Activated B cell treated with CpG ODN at 0.5 μM for 24 hours (primary cell): ENCODE measurements around the gene AUTS2. TPM values are rescaled to one million over a fixed set of nuclear protein-coding genes. Genes with fewer than 3 reads are reported as not detected.

Experiments
- ATAC-seq: fragments of 200-7000 bp; cut with Tn5 transposase; one replicate; pipeline ENCODE4 v1.10.0; 2021; ENCODE audit warnings: low read depth, mild to moderate bottlenecking, moderate library complexity
- CTCF ChIA-PET: fragments of 350-600 bp; sonication (Branson Sonifier 250); formaldehyde crosslinking; loops from one replicate; lab custom pipeline; 2021; ENCODE audit warnings: antibody characterized with exemption; lab: Charles Lee
- POLR2A ChIA-PET: fragments of 350-600 bp; sonication (Branson Sonifier 250); formaldehyde crosslinking; loops from one replicate; lab custom pipeline; 2021; ENCODE audit warnings: antibody characterized with exemption; lab: Charles Lee
- DNase-seq: peaks from one replicate; pipeline ENCODE4 v3.0.0; 2022
- H3K27ac Mint-ChIP-seq: one replicate; pipeline ENCODE4 v1.8.0; 2020; ENCODE audit warnings: mixed read lengths
- H3K27me3 Mint-ChIP-seq: one replicate; pipeline ENCODE4 v1.8.0; 2021; ENCODE audit warnings: mixed read lengths
- H3K36me3 Mint-ChIP-seq: one replicate; pipeline ENCODE4 v1.8.0; 2021; ENCODE audit warnings: low read depth, mixed read lengths
- H3K4me1 Mint-ChIP-seq: one replicate; pipeline ENCODE4 v1.8.0; 2021; ENCODE audit warnings: mixed read lengths
- H3K4me3 Mint-ChIP-seq: one replicate; pipeline ENCODE4 v1.8.0; 2020; ENCODE audit warnings: mild to moderate bottlenecking, mixed read lengths
- H3K9me3 Mint-ChIP-seq: one replicate; pipeline ENCODE4 v1.8.0; 2020; ENCODE audit warnings: mixed read lengths
- CTCF ChIP-seq: fragments of 200-600 bp; IDR thresholded peaks from one replicate; pipeline ENCODE4 v1.8.0; 2022; ENCODE audit warnings: antibody characterized with exemption, mild to moderate bottlenecking
- intact Hi-C: fragments of 100-400 bp; cut with micrococcal nuclease; formaldehyde crosslinking; loops from one replicate; pipeline ENCODE4 v1.15.1; 2024
- total RNA-seq: library from RNA; stranded (reverse); gene quantifications from 2 replicates; pipeline ENCODE4 v1.2.3, GENCODE V29; 2022

The AUTS2 gene
- total RNA-seq, 1 donor from 2014 or later = 15.9 TPM

- no peaks in the 10 kb centered on the region for H3K36me3 Mint-ChIP-seq
- H3K9me3 Mint-ChIP-seq = no peaks in the 10 kb centered on the region
- intact Hi-C loops = no loop called here
- peaks cover 8% of the 10 kb centered on the region for H3K4me1 Mint-ChIP-seq
- no peak for TF ChIP-seq CTCF
- ATAC-seq (no peak), DNase-seq (no peak)
- CTCF ChIA-PET = no interaction called here
- POLR2A ChIA-PET = no interaction called here
- no peaks in the 10 kb centered on the region for H3K27me3 Mint-ChIP-seq
- H3K4me3 Mint-ChIP-seq = no peak overlapping the region
- H3K27ac Mint-ChIP-seq = no peak overlapping the region
These were observed 865.2 kb downstream of the AUTS2 start for GRCh38 chr7:70463352-70463938.

GRCh38 chr7:70466725-70467364 lies 868.6 kb downstream of the AUTS2 start:
- Mint-ChIP-seq H3K9me3 (no peaks in the 10 kb centered on the region), H3K36me3 (no peaks in the 10 kb centered on the region), H3K4me1 (no peaks in the 10 kb centered on the region), H3K27me3 (no peaks in the 10 kb centered on the region), H3K27ac (no peak overlapping the region), H3K4me3 (no peak overlapping the region)
- intact Hi-C loops = no loop called here
- no peak for TF ChIP-seq CTCF
- POLR2A ChIA-PET = no interaction called here
- ATAC-seq (no peak), DNase-seq (no peak)
- CTCF ChIA-PET = no interaction called here

GRCh38 chr7:70470746-70471145 lies 872.5 kb downstream of the AUTS2 start:
- Mint-ChIP-seq H3K9me3 (no peaks in the 10 kb centered on the region), H3K27me3 (no peaks in the 10 kb centered on the region), H3K4me1 (no peaks in the 10 kb centered on the region), H3K27ac (no peak overlapping the region), H3K36me3 (no peaks in the 10 kb centered on the region), H3K4me3 (no peak overlapping the region)
- no peak for TF ChIP-seq CTCF
- intact Hi-C loops = no loop called here
- ATAC-seq (no peak), DNase-seq (no peak)
- ChIA-PET POLR2A (no interaction called here), CTCF (no interaction called here)

GRCh38 chr7:70472601-70473237 lies 874.4 kb downstream of the AUTS2 start:
- no peak overlapping the region for H3K4me3 Mint-ChIP-seq
- H3K27ac Mint-ChIP-seq = no peak overlapping the region
- no peaks in the 10 kb centered on the region for H3K9me3 Mint-ChIP-seq
- no peak for TF ChIP-seq CTCF
- no peaks in the 10 kb centered on the region for H3K27me3 Mint-ChIP-seq
- no peak for DNase-seq
- POLR2A ChIA-PET = no interaction called here
- CTCF ChIA-PET = no interaction called here
- ATAC-seq = no peak
- H3K4me1 Mint-ChIP-seq = no peaks in the 10 kb centered on the region
- H3K36me3 Mint-ChIP-seq = no peaks in the 10 kb centered on the region
- intact Hi-C loops = no loop called here

- Mint-ChIP-seq H3K27ac (no peak overlapping the region), H3K4me1 (no peaks in the 10 kb centered on the region), H3K9me3 (no peaks in the 10 kb centered on the region), H3K27me3 (no peaks in the 10 kb centered on the region), H3K4me3 (no peak overlapping the region), H3K36me3 (no peaks in the 10 kb centered on the region)
- intact Hi-C loops = no loop called here
- no peak for DNase-seq
- ChIA-PET CTCF (no interaction called here), POLR2A (no interaction called here)
- ATAC-seq = no peak
- no peak for TF ChIP-seq CTCF
These were observed 876.5 kb downstream of the AUTS2 start for GRCh38 chr7:70474639-70475234.
